Neuron (in vitro differentiated cells): ENCODE results near the gene SHCBP1.
"Not testable (repeated sequence)": the region's sequence is repeated elsewhere in the genome, so short reads cannot be mapped to it uniquely, and the experiment has no call there.

ENCODE experiments used
- H2AFZ ChIP-seq: one replicate; pipeline ENCODE4 v1.6.1; 2013; ENCODE audit warnings: low read depth, mild to moderate bottlenecking, inconsistent platforms, low read length, moderate library complexity
- H3K27me3 ChIP-seq: one replicate; pipeline ENCODE4 v1.6.1; 2013; ENCODE audit warnings: low read length; ENCODE audit not compliant: insufficient read depth
- H3K36me3 ChIP-seq: one replicate; pipeline ENCODE4 v1.6.1; 2013; ENCODE audit warnings: low read length; ENCODE audit not compliant: insufficient read depth
- H3K4me1 ChIP-seq: one replicate; pipeline ENCODE4 v1.6.1; 2013; ENCODE audit warnings: low read length; ENCODE audit not compliant: insufficient read depth
- H3K4me3 ChIP-seq: 2 replicates; pipeline ENCODE4 v1.5.1; 2013; ENCODE audit warnings: mild to moderate bottlenecking, low read length, moderate library complexity
- H3K9me3 ChIP-seq: one replicate; pipeline ENCODE4 v1.6.1; 2013; ENCODE audit warnings: low read length

SHCBP1 gene

GRCh38 chr16:46591257-46591656 is 29.9 kb downstream of the SHCBP1 start:
- Histone ChIP-seq H3K4me3 (no peak overlapping the region), H3K9me3 (peaks cover 2% of the 10 kb centered on the region), H3K27me3 (no peaks in the 10 kb centered on the region), H3K36me3 (peaks cover 11% of the 10 kb centered on the region), H3K4me1 (no peaks in the 10 kb centered on the region), H2AFZ (no peak overlapping the region)

- Histone ChIP-seq H3K4me1 (no peaks in the 10 kb centered on the region), H3K36me3 (peaks cover 30% of the 10 kb centered on the region), H3K27me3 (no peaks in the 10 kb centered on the region), H3K9me3 (peaks cover 6% of the 10 kb centered on the region), H3K4me3 (no peak overlapping the region), H2AFZ (no peak overlapping the region)
Observed at GRCh38 chr16:46586011-46586577, 35.1 kb downstream of the SHCBP1 start.

GRCh38 chr16:46583036-46583435 is 38.1 kb downstream of the SHCBP1 start:
- Histone ChIP-seq H3K4me1 (no peaks in the 10 kb centered on the region), H3K27me3 (no peaks in the 10 kb centered on the region), H3K9me3 (peaks cover 6% of the 10 kb centered on the region), H3K36me3 (peaks cover 37% of the 10 kb centered on the region), H2AFZ (no peak overlapping the region), H3K4me3 (no peak overlapping the region)

GRCh38 chr16:46582313-46582712 is 38.9 kb downstream of the SHCBP1 start:
- H3K36me3 ChIP-seq: peaks cover 37% of the 10 kb centered on the region
- no peak overlapping the region for H3K4me3 ChIP-seq
- peaks cover 6% of the 10 kb centered on the region for H3K9me3 ChIP-seq
- H2AFZ ChIP-seq: no peak overlapping the region
- H3K4me1 ChIP-seq: no peaks in the 10 kb centered on the region
- H3K27me3 ChIP-seq: no peaks in the 10 kb centered on the region

GRCh38 chr16:46577988-46578579 is 43.1 kb downstream of the SHCBP1 start:
- no peak overlapping the region for H2AFZ ChIP-seq
- no peaks in the 10 kb centered on the region for H3K9me3 ChIP-seq
- no peaks in the 10 kb centered on the region for H3K27me3 ChIP-seq
- H3K4me3 ChIP-seq: no peak overlapping the region
- no peaks in the 10 kb centered on the region for H3K4me1 ChIP-seq
- H3K36me3 ChIP-seq: peaks cover 21% of the 10 kb centered on the region

GRCh38 chr16:46573834-46574159 is 47.4 kb downstream of the SHCBP1 start:
- Histone ChIP-seq H2AFZ (no peak overlapping the region), H3K36me3 (no peaks in the 10 kb centered on the region), H3K4me3 (no peak overlapping the region), H3K9me3 (no peaks in the 10 kb centered on the region), H3K27me3 (no peaks in the 10 kb centered on the region), H3K4me1 (no peaks in the 10 kb centered on the region)

- Histone ChIP-seq H3K27me3 (no peaks in the 10 kb centered on the region), H3K36me3 (no peaks in the 10 kb centered on the region), H2AFZ (no peak overlapping the region), H3K4me3 (no peak overlapping the region), H3K9me3 (no peaks in the 10 kb centered on the region), H3K4me1 (no peaks in the 10 kb centered on the region)
Observed at GRCh38 chr16:46573008-46573833, 48.0 kb downstream of the SHCBP1 start.

GRCh38 chr16:46569231-46569735 is 51.9 kb downstream of the SHCBP1 start:
- Histone ChIP-seq H3K4me3 (no peak overlapping the region), H3K27me3 (no peaks in the 10 kb centered on the region), H2AFZ (no peak overlapping the region), H3K4me1 (no peaks in the 10 kb centered on the region), H3K36me3 (no peaks in the 10 kb centered on the region), H3K9me3 (no peaks in the 10 kb centered on the region)

GRCh38 chr16:46568472-46569230 is 52.5 kb downstream of the SHCBP1 start:
- Histone ChIP-seq H3K27me3 (no peaks in the 10 kb centered on the region), H3K4me1 (no peaks in the 10 kb centered on the region), H3K4me3 (no peak overlapping the region), H3K9me3 (no peaks in the 10 kb centered on the region), H3K36me3 (no peaks in the 10 kb centered on the region), H2AFZ (no peak overlapping the region)

- no peaks in the 10 kb centered on the region for H3K9me3 ChIP-seq
- no peaks in the 10 kb centered on the region for H3K36me3 ChIP-seq
- H2AFZ ChIP-seq: no peak overlapping the region
- no peak overlapping the region for H3K4me3 ChIP-seq
- no peaks in the 10 kb centered on the region for H3K4me1 ChIP-seq
- H3K27me3 ChIP-seq: peaks cover 12% of the 10 kb centered on the region
Observed at GRCh38 chr16:46562979-46563378, 58.2 kb downstream of the SHCBP1 start.

- no peaks in the 10 kb centered on the region for H3K36me3 ChIP-seq
Observed at GRCh38 chr16:46558018-46558417, 63.2 kb downstream of the SHCBP1 start.

GRCh38 chr16:46555951-46556350 is 65.2 kb downstream of the SHCBP1 start:
- Histone ChIP-seq H3K4me1 (no peaks in the 10 kb centered on the region), H3K4me3 (no peak overlapping the region), H3K27me3 (no peaks in the 10 kb centered on the region), H3K9me3 (no peaks in the 10 kb centered on the region), H2AFZ (no peak overlapping the region), H3K36me3 (no peaks in the 10 kb centered on the region)

More at GRCh38 chr16:46558018-46558417, 63.2 kb downstream of the SHCBP1 start:
- no peaks in the 10 kb centered on the region for H3K4me1 ChIP-seq
- H3K27me3 ChIP-seq: peaks cover 12% of the 10 kb centered on the region
- no peak overlapping the region for H3K4me3 ChIP-seq
- H2AFZ ChIP-seq: no peak overlapping the region
- no peaks in the 10 kb centered on the region for H3K9me3 ChIP-seq

GRCh38 chr16:46554435-46554834 is 66.7 kb downstream of the SHCBP1 start:
- H3K4me3 ChIP-seq, H2AFZ ChIP-seq, H3K9me3 ChIP-seq, H3K4me1 ChIP-seq, H3K27me3 ChIP-seq, H3K36me3 ChIP-seq: not testable (repeated sequence)
